HG03045 (cell line): Measurements from ENCODE around the gene FSTL4.

Experiments
- ATAC-seq: cut with Tn5 transposase; IDR thresholded peaks from one replicate; pipeline ENCODE4 v1.9.1; 2021; ENCODE audit warnings: mild to moderate bottlenecking, moderate library complexity; ENCODE audit not compliant: unreplicated experiment

Gene FSTL4

GRCh38 chr5:133372293-133372937 is 239.9 kb downstream of the FSTL4 start:
- no peak for ATAC-seq

- ATAC-seq = no peak
These were observed 240.8 kb downstream of the FSTL4 start for GRCh38 chr5:133371371-133372155.

GRCh38 chr5:133370904-133371303 is 241.4 kb downstream of the FSTL4 start:
- no peak for ATAC-seq

GRCh38 chr5:133370036-133370831 is 242.1 kb downstream of the FSTL4 start:
- ATAC-seq = no peak

- ATAC-seq = no peak
These were observed 243.2 kb downstream of the FSTL4 start for GRCh38 chr5:133368916-133369783.

- no peak for ATAC-seq
These were observed 244.4 kb downstream of the FSTL4 start for GRCh38 chr5:133367984-133368383.

- ATAC-seq = no peak
These were observed 245.1 kb downstream of the FSTL4 start for GRCh38 chr5:133367071-133367786.

GRCh38 chr5:133366438-133366837 is 245.9 kb downstream of the FSTL4 start:
- ATAC-seq = no peak

GRCh38 chr5:133365738-133366137 is 246.6 kb downstream of the FSTL4 start:
- no peak for ATAC-seq

- no peak for ATAC-seq
These were observed 247.2 kb downstream of the FSTL4 start for GRCh38 chr5:133364936-133365707.

- ATAC-seq = no peak
These were observed 248.3 kb downstream of the FSTL4 start for GRCh38 chr5:133363807-133364587.

- ATAC-seq = no peak
These were observed 249.9 kb downstream of the FSTL4 start for GRCh38 chr5:133362438-133362837.

GRCh38 chr5:133361922-133362321 is 250.4 kb downstream of the FSTL4 start:
- ATAC-seq = no peak

- ATAC-seq = no peak
These were observed 251.5 kb downstream of the FSTL4 start for GRCh38 chr5:133360693-133361472.

- ATAC-seq = no peak
These were observed 252.5 kb downstream of the FSTL4 start for GRCh38 chr5:133359861-133360260.

GRCh38 chr5:133358271-133358670 is 254.1 kb downstream of the FSTL4 start:
- ATAC-seq = no peak

- no peak for ATAC-seq
These were observed 254.6 kb downstream of the FSTL4 start for GRCh38 chr5:133357758-133358157.

GRCh38 chr5:133356984-133357421 is 255.3 kb downstream of the FSTL4 start:
- no peak for ATAC-seq
